Measurements from ENCODE around the gene GNAS-AS1. TPM values are rescaled to one million over a fixed set of nuclear protein-coding genes. Genes with fewer than 3 reads are reported as not detected.
"Not testable (repeated sequence)": the region's sequence is repeated elsewhere in the genome, so short reads cannot be mapped to it uniquely, and the experiment has no call there.

The GNAS-AS1 gene
- total RNA-seq, 1 donor from 2014 or later, result 1.4 TPM

DNA sequence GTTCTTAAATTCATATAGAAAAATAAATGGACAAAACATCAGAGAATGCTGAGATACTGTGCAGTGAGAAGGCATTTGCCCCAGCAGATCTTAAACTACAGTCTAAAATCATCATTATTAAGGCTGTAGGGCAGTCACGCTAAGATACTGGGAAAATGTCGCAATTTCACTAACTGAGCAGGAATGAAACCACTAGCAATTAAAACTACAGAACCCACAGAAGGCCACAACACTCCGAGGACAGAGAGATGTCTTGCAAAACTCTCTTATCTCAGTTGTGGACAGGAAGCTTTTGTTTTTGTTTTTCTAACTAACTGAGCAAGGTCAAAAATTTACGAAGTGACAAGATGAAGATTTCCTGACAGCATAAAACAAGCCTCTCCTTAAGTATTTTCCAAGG is 18.2 kb downstream of the GNAS-AS1 start:
- TF ChIP-seq, protein P1, sequence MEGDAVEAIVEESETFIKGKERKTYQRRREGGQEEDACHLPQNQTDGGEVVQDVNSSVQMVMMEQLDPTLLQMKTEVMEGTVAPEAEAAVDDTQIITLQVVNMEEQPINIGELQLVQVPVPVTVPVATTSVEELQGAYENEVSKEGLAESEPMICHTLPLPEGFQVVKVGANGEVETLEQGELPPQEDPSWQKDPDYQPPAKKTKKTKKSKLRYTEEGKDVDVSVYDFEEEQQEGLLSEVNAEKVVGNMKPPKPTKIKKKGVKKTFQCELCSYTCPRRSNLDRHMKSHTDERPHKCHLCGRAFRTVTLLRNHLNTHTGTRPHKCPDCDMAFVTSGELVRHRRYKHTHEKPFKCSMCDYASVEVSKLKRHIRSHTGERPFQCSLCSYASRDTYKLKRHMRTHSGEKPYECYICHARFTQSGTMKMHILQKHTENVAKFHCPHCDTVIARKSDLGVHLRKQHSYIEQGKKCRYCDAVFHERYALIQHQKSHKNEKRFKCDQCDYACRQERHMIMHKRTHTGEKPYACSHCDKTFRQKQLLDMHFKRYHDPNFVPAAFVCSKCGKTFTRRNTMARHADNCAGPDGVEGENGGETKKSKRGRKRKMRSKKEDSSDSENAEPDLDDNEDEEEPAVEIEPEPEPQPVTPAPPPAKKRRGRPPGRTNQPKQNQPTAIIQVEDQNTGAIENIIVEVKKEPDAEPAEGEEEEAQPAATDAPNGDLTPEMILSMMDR (IDR thresholded peaks at IDR 0.05), result no peak
- ATAC-seq (ENCODE audit: low read depth), result no peak

DNA sequence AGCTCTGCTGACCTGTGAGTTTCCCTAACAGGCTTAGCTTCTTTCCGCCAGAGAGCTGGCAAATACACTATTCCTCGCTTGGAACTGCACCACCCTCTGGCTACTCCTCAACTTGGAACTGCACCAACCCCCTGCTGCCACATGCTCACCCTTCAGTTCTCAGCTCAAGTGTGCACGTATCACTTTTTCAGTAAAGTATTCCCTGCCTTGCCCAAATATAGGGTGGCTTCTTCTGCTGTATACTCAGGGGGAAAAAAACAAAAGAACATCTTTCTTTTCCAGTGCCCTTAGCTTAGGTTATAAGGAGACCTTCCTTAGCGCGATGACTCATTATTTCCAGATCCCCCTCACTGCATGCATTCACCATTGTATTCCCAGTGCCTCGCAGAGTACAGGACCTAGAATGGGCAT is 21.2 kb downstream of the GNAS-AS1 start:
- CTCF ChIA-PET, result no interaction called here
- intact Hi-C loops (cut with micrococcal nuclease), result no loop called here

More for the DNA sequence above, 18.2 kb downstream of the GNAS-AS1 start:
- Mint-ChIP-seq H3K36me3 (ENCODE audit: low read depth) (no peaks in the 10 kb centered on the region), H3K4me1 (no peaks in the 10 kb centered on the region), H3K9me3 (no peaks in the 10 kb centered on the region), H3K4me3 (no peak overlapping the region), H3K27me3 (peaks cover 13% of the 10 kb centered on the region), H3K27ac (no peak overlapping the region)
- ChIA-PET CTCF (no interaction called here), POLR2A (no interaction called here)
- no peak for DNase-seq
- intact Hi-C loops (cut with micrococcal nuclease), result no loop called here

DNA sequence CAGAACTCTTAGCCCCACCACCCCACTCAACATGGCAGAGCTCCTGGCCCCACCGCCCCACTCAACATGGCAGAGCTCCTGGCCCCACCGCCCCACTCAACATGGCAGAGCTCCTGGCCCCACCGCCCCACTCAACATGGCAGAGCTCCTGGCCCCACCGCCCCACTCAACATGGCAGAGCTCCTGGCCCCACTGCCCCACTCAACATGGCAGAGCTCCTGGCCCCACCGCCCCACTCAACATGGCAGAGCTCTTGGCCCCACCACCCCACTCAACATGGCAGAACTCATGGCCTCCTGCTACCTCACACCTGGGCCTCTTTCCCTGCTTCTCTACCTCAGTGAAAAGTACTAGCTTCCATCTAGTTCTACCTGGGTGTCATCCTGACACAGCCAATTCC is 21.9 kb downstream of the GNAS-AS1 start:
- POLR2A ChIA-PET; ATAC-seq (ENCODE audit: low read depth); H3K4me3 Mint-ChIP-seq; H3K9me3 Mint-ChIP-seq; H3K27me3 Mint-ChIP-seq; CTCF ChIA-PET; intact Hi-C loops (cut with micrococcal nuclease); DNase-seq; H3K27ac Mint-ChIP-seq; H3K4me1 Mint-ChIP-seq; H3K36me3 Mint-ChIP-seq (ENCODE audit: low read depth): not testable (repeated sequence)

More for the DNA sequence above, 21.2 kb downstream of the GNAS-AS1 start:
- no peaks in the 10 kb centered on the region for H3K4me1 Mint-ChIP-seq
- DNase-seq (no peak), ATAC-seq (ENCODE audit: low read depth) (no peak)
- POLR2A ChIA-PET, result no interaction called here
- no peak overlapping the region for H3K4me3 Mint-ChIP-seq
- H3K27me3 Mint-ChIP-seq, result peaks cover 5% of the 10 kb centered on the region
- H3K9me3 Mint-ChIP-seq, result no peaks in the 10 kb centered on the region
- H3K36me3 Mint-ChIP-seq (ENCODE audit: low read depth), result no peaks in the 10 kb centered on the region
- H3K27ac Mint-ChIP-seq, result no peak overlapping the region
- TF ChIP-seq, protein P1 (IDR thresholded peaks at IDR 0.05), result no peak

DNA sequence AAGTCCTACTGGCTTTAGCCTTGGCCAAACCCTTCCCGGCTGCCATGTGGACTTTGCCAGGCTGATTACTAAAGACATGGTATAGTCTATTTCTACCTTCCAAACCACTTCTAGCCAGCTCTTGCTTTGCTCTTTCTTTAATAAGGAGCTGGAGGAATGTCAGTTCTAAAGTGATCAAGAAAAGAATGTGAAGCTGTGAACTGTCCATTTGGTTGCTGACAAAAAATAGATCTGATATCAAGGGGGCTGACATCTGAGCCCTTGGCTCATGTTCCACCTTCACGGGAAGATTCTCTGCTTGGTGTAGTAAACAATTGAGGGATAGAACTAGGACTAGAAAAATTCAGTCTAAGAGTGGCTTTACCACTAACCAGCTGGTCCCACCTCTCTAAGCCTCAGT is 22.6 kb downstream of the GNAS-AS1 start:
- no peak overlapping the region for H3K27ac Mint-ChIP-seq
- ChIA-PET CTCF (interaction anchor here (0.7 kb wide), 1 partner anchor 771 kb away, joined by 3 read pairs; no protein-coding TSS in a partner anchor), POLR2A (no interaction called here)
- DNase-seq, result no peak
- no peaks in the 10 kb centered on the region for H3K9me3 Mint-ChIP-seq
- H3K4me1 Mint-ChIP-seq, result no peaks in the 10 kb centered on the region
- H3K36me3 Mint-ChIP-seq (ENCODE audit: low read depth), result no peaks in the 10 kb centered on the region
- H3K27me3 Mint-ChIP-seq, result peaks cover 2% of the 10 kb centered on the region
- TF ChIP-seq, protein P1 (IDR thresholded peaks at IDR 0.05), result no peak
- no peak overlapping the region for H3K4me3 Mint-ChIP-seq
- intact Hi-C loops (cut with micrococcal nuclease), result no loop called here
- no peak for ATAC-seq (ENCODE audit: low read depth)

DNA sequence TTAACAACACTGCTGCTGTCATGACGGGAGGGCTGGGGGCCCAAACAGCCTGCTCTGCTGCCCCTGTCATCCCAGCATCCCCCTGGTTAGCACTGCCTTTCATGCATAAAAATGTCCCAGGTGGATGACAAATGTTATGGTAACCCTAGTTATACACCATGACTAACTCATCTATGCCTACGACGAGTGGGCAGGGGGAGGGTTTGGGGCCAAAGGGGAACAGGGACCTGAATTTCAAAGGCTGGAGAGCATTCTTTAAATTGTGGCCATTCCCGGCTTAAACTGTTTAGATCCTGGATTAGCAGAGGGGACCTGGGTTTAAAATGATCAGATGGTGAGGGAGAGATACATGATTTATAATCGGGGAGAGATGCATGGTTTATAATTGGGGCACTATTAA is 24.4 kb downstream of the GNAS-AS1 start:
- no peak overlapping the region for H3K4me3 Mint-ChIP-seq
- H3K27ac Mint-ChIP-seq, result no peak overlapping the region
- no peaks in the 10 kb centered on the region for H3K9me3 Mint-ChIP-seq
- H3K4me1 Mint-ChIP-seq, result no peaks in the 10 kb centered on the region
- ChIA-PET CTCF (no interaction called here), POLR2A (no interaction called here)
- ATAC-seq (ENCODE audit: low read depth) (no peak), DNase-seq (no peak)
- no peaks in the 10 kb centered on the region for H3K36me3 Mint-ChIP-seq (ENCODE audit: low read depth)
- intact Hi-C loops (cut with micrococcal nuclease), result no loop called here
- no peaks in the 10 kb centered on the region for H3K27me3 Mint-ChIP-seq
- TF ChIP-seq, protein P1 (IDR thresholded peaks at IDR 0.05), result no peak

DNA sequence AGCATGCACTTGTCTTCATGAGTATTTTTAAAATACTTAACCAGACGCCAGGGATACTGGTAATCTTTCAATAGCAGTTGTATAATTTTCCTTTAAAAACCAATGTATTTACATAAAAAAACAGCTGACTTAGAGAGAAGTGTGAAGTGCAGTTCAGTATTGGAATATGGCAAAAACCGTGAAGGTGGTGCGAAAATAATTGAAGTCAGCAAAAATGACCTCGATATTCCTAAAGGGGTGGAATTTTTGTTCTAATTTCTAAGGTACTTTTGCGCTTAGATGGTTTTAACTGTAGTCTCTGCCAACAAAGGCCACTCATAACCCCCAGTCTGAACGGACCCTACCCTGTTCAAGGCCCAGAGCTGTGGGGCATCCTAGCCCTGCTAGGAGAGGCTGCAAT is 25.3 kb downstream of the GNAS-AS1 start:
- intact Hi-C loops (cut with micrococcal nuclease), result no loop called here
- ATAC-seq (ENCODE audit: low read depth) (no peak), DNase-seq (no peak)
- Mint-ChIP-seq H3K4me3 (no peak overlapping the region), H3K27ac (no peak overlapping the region), H3K27me3 (no peaks in the 10 kb centered on the region), H3K9me3 (no peaks in the 10 kb centered on the region), H3K4me1 (no peaks in the 10 kb centered on the region), H3K36me3 (ENCODE audit: low read depth) (peaks cover under 1% of the 10 kb centered on the region)
- CTCF ChIA-PET, result no interaction called here
- POLR2A ChIA-PET, result no interaction called here
- TF ChIP-seq, protein P1 (IDR thresholded peaks at IDR 0.05), result no peak

Measured in activated B cell treated with CpG ODN at 0.5 μM for 24 hours (primary cell).